GM12865 (cell line): ENCODE results near the gene VGLL4.

Experiments used
- DNase-seq: peaks from one replicate; pipeline ENCODE4 v3.0.0; 2010; ENCODE audit warnings: low read depth
- H3K4me3 ChIP-seq: 2 replicates; pipeline ENCODE4 v1.5.1; 2011; ENCODE audit warnings: mild to moderate bottlenecking, low read depth, low read length, control low read depth
- CTCF ChIP-seq: IDR thresholded peaks from 2 replicates; pipeline ENCODE4 v1.5.1; 2011; ENCODE audit warnings: low read length, control low read depth, low read depth, inconsistent platforms; ENCODE audit not compliant: insufficient read depth; ENCODE audit errors: missing control alignments

VGLL4 gene

GRCh38 chr3:11551036-11551435 is 92.7 kb downstream of the VGLL4 start:
- no peak overlapping the region for H3K4me3 ChIP-seq
- TF ChIP-seq CTCF = no peak

DNA sequence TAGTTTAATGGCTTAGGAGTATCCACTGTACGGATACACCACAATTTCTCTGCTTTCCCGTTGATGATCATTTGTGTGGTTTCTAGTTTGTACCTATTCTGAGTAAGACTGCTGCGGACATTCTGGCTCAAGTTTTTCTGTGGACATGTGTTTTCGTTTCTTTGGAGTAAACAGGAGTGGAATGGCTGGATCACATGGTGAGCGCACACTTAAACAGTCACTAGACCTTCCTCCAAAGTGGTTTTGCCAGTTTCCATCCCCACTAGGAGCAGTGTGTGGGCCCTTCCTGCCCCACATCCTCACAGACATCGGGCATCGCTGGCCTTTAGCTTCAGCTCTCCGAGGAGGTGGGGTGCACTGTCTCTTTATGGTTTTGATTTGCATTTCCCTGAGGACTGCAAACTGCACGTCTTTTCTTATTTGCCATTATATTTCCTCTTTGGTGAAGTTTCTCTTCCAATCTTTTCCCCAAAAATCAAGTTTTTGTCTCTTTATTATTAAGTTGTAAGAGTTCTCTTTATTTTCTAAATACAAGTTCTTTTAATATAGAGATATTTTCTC is 94.1 kb downstream of the VGLL4 start:
- no peak overlapping the region for H3K4me3 ChIP-seq
- TF ChIP-seq CTCF = no peak
- DNase-seq = no peak

More at GRCh38 chr3:11551036-11551435, 92.7 kb downstream of the VGLL4 start:
- DNase-seq = no peak

GRCh38 chr3:11548721-11549131 is 95.0 kb downstream of the VGLL4 start:
- TF ChIP-seq CTCF = no peak
- no peak for DNase-seq
- no peak overlapping the region for H3K4me3 ChIP-seq

- no peak for TF ChIP-seq CTCF
- no peak overlapping the region for H3K4me3 ChIP-seq
- DNase-seq = no peak
Observed at GRCh38 chr3:11547498-11547897, 96.2 kb downstream of the VGLL4 start.

DNA sequence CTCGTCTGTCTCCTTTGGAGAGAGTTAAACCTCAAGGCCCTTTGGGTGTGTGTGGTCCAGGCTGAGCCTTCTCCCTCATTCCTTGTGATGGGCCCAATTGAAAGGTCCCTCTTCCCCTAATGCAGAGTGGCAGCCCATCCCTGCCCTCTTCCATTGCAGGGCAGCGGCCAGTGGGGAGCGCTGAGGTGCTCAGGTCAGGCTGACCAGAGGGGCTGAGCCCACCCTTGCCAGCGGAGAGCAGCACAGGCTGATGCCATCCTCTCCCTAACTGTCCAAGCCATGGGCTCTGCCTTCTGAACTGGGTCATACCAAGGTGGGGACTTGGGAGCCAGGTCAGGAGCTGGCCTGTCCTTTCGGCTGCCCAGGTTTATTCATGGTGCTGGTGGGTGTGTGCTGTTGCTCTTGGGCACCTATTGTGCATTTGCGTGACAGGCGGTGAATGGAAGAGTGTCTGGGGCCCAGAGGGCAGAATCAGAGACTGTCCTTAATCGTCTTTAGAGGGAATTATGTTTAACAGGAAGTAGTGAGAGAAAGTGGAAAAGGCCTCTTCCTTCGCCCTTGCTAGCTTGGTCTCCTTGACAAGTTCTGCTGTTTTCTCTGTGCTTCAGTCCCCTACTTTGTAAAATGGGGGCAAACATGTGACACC is 96.9 kb downstream of the VGLL4 start:
- no peak for TF ChIP-seq CTCF
- no peak overlapping the region for H3K4me3 ChIP-seq
- DNase-seq = no peak

DNA sequence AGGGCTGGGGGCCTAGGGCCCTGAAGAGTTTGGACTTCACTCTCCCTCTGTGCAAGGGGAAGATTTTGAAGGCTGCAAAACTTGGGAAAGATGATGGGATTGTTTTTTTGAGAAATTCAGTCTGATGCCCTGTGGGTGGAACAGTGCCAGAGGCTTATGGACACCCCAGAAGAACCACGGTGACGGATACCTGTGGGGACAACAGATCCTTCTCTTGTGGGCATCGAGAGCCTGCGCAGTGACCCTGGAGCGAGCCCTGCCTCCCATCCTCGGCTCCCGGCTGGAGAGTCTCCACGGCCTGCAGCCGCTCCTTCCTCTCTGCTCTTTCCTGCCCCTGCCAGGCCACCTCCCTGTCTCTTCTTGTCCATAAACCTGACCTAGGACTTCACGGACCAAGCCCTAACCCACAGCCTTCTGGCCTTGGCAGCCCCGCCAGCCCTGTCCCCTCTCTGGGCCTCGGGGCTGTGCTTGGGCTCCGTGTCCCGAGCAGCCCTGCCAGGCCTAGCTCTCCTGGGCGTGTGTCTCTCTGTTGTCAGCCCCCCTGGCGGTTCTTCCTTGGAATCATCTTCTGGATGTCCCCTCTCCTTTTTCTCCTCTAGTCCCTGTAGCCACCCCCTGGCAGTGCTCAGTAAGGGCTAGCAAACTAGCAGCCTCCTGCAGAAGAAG is 98.4 kb downstream of the VGLL4 start:
- no peak for DNase-seq
- no peak for TF ChIP-seq CTCF
- no peak overlapping the region for H3K4me3 ChIP-seq
